Suprapubic skin (tissue), 4 donors: Measurements from ENCODE around the gene ZC3HAV1.
A peak's percentile ranks its signal among the peaks of the same experiment; 100 is the strongest.

ENCODE experiments used
- EP300 ChIP-seq: sonication (generic); formaldehyde crosslinking; IDR thresholded peaks from one replicate; pipeline ENCODE4 v1.6.1; 2017; ENCODE audit warnings: antibody characterized with exemption
- POLR2AphosphoS5 ChIP-seq, 3 donors: sonication (generic); formaldehyde crosslinking; IDR thresholded peaks; one replicate each; pipeline ENCODE4 v1.6.1; 2017; ENCODE audit warnings: antibody characterized with exemption in 3 of 3
- TF ChIP-seq, protein P1 (sequence below), 2 donors: fragments of 200-600 bp in 1 of 2; fragments of 450-650 bp in 1 of 2; sonication (generic) in 1 of 2; IDR thresholded peaks; one replicate each; pipeline ENCODE4 v1.5.1; 2016 to 2019; ENCODE audit warnings: antibody characterized with exemption in 2 of 2, mild to moderate bottlenecking in 1 of 2, moderate library complexity in 1 of 2

DNA sequence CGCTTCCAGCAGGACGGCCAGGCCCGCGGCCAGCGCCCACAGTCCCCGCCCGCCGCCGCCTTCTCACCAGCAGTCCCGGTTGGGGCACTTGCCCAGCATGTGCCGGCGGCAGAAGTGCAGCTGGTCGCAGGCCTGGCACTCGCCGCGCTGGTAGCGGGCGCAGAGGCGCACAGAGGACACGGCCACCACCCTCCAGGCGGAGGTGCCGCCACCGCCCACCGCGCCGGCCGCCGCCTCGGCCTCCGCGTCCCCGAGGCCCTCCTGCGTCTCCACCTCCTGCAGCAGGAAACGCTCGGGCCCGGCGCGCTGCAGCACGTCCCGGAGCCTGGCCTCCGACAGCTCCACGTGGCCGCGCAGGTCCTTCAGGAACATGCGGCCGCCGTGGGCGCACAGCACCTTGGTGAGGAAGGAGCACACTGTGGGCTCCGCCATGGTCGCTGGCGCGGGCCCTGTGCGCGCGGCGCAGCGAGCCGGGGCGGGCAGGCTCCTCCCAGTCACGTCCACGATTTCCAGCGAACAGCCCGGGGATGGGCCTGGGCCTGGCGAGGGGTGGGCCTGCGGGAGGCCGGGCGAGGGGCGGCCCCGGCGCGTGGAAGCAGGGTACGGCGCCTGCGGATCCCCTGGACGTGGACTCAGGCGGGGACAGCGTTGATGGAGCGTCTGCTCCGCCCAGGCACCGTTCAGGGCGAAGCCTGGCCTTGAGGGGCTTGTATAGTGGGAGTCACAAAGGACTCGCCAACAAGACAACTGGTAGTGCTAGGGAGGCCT is 73.8 kb downstream of the ZC3HAV1 start, which contains the start of gene ZC3HAV1L:
- TF ChIP-seq, protein P1, sequence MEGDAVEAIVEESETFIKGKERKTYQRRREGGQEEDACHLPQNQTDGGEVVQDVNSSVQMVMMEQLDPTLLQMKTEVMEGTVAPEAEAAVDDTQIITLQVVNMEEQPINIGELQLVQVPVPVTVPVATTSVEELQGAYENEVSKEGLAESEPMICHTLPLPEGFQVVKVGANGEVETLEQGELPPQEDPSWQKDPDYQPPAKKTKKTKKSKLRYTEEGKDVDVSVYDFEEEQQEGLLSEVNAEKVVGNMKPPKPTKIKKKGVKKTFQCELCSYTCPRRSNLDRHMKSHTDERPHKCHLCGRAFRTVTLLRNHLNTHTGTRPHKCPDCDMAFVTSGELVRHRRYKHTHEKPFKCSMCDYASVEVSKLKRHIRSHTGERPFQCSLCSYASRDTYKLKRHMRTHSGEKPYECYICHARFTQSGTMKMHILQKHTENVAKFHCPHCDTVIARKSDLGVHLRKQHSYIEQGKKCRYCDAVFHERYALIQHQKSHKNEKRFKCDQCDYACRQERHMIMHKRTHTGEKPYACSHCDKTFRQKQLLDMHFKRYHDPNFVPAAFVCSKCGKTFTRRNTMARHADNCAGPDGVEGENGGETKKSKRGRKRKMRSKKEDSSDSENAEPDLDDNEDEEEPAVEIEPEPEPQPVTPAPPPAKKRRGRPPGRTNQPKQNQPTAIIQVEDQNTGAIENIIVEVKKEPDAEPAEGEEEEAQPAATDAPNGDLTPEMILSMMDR (IDR thresholded peaks at IDR 0.05), result no peak
- TF ChIP-seq EP300 (no peak), POLR2AphosphoS5 (IDR thresholded peaks at IDR 0.05) (peak in 1 of 3 donors; percentile 50)
